OCI-LY1 (cell line): ENCODE measurements around the gene ABHD4.
"Not testable (repeated sequence)": the region's sequence is repeated elsewhere in the genome, so short reads cannot be mapped to it uniquely, and the experiment has no call there.

Experiments
- H2AFZ ChIP-seq: fragments of 200-600 bp; sonication (generic), shearing (Covaris generic); 2 replicates; pipeline ENCODE4 v1.6.0; 2014; ENCODE audit warnings: antibody characterized with exemption, mild to moderate bottlenecking, low read length
- H3F3A ChIP-seq: fragments of 200-600 bp; sonication (generic), shearing (Covaris generic); 2 replicates; pipeline ENCODE4 v1.6.0; 2014; ENCODE audit warnings: mild to moderate bottlenecking, antibody characterized with exemption, low read length, moderate library complexity; ENCODE audit not compliant: insufficient read depth
- H3K27ac ChIP-seq: fragments of 200-600 bp; sonication (generic); 2 replicates; pipeline ENCODE4 v1.5.1; 2014; ENCODE audit warnings: low read length, mixed run types, mild to moderate bottlenecking, low read depth; ENCODE audit not compliant: poor library complexity, severe bottlenecking
- H3K27me3 ChIP-seq: fragments of 200-600 bp; sonication (generic); 2 replicates; pipeline ENCODE4 v1.6.0; 2014; ENCODE audit warnings: antibody characterized with exemption, mild to moderate bottlenecking, low read length, moderate library complexity; ENCODE audit not compliant: insufficient read depth
- H3K36me3 ChIP-seq: fragments of 200-600 bp; sonication (generic); 2 replicates; pipeline ENCODE4 v1.6.1; 2014; ENCODE audit warnings: mild to moderate bottlenecking, antibody characterized with exemption, low read length, moderate library complexity, mixed read lengths; ENCODE audit not compliant: insufficient read depth
- H3K4me1 ChIP-seq: fragments of 200-600 bp; sonication (generic); 2 replicates; pipeline ENCODE4 v1.5.1; 2014; ENCODE audit warnings: mild to moderate bottlenecking, low read length, moderate library complexity; ENCODE audit not compliant: insufficient read depth, severe bottlenecking
- H3K4me2 ChIP-seq: fragments of 200-600 bp; sonication (generic), shearing (Covaris generic); 2 replicates; pipeline ENCODE4 v1.6.1; 2014; ENCODE audit warnings: low read length
- H3K4me3 ChIP-seq: fragments of 200-600 bp; sonication (generic); 2 replicates; pipeline ENCODE4 v1.5.1; 2014; ENCODE audit warnings: low read length, low read depth, mild to moderate bottlenecking, mixed read lengths; ENCODE audit not compliant: poor library complexity, severe bottlenecking
- H3K79me2 ChIP-seq: fragments of 200-600 bp; shearing (Covaris generic); 2 replicates; pipeline ENCODE4 v1.6.1; 2016; ENCODE audit warnings: mixed run types, low read length, mixed read lengths; ENCODE audit not compliant: insufficient read depth
- H3K9ac ChIP-seq: fragments of 200-600 bp; sonication (generic), shearing (Covaris generic); 2 replicates; pipeline ENCODE4 v1.6.1; 2014; ENCODE audit warnings: mild to moderate bottlenecking, low read length, mixed read lengths
- H3K9me2 ChIP-seq: fragments of 200-600 bp; sonication (generic), shearing (Covaris generic); 2 replicates; pipeline ENCODE4 v1.6.1; 2014; ENCODE audit warnings: low read depth, mild to moderate bottlenecking, low read length, mixed read lengths
- H3K9me3 ChIP-seq: fragments of 200-600 bp; shearing (Covaris generic); 2 replicates; pipeline ENCODE4 v1.6.1; 2014; ENCODE audit warnings: low read length, mixed read lengths
- H4K20me1 ChIP-seq: fragments of 200-600 bp; sonication (generic), shearing (Covaris generic); 2 replicates; pipeline ENCODE4 v1.6.0; 2016; ENCODE audit warnings: mild to moderate bottlenecking, low read length; ENCODE audit not compliant: insufficient read depth
- CTCF ChIP-seq: fragments of 200-600 bp; sonication (generic), shearing (Covaris generic); IDR thresholded peaks from 2 replicates; pipeline ENCODE4 v1.5.1; 2017; ENCODE audit warnings: mild to moderate bottlenecking, antibody characterized with exemption, low read length, moderate library complexity, mixed read lengths
- EZH2 ChIP-seq: fragments of 200-600 bp; sonication (generic), shearing (Covaris generic); IDR thresholded peaks from 2 replicates; pipeline ENCODE4 v1.8.0; 2017; ENCODE audit warnings: borderline replicate concordance, mixed run types, mild to moderate bottlenecking, antibody characterized with exemption, low read length, moderate library complexity, mixed read lengths

The ABHD4 gene

GRCh38 chr14:22630066-22630465, 32.0 kb downstream of the ABHD4 start:
- no peak overlapping the region for H3K4me2 ChIP-seq
- H3K27ac ChIP-seq, result no peak overlapping the region
- peaks cover 9% of the 10 kb centered on the region; the same call in 1 of the 2 replicates for H3K27me3 ChIP-seq
- H3K4me1 ChIP-seq, result no peaks in the 10 kb centered on the region
- H3F3A ChIP-seq, result no peaks in the 10 kb centered on the region
- no peak overlapping the region for H3K4me3 ChIP-seq
- no peaks in the 10 kb centered on the region for H4K20me1 ChIP-seq
- no peak overlapping the region for H2AFZ ChIP-seq
- no peaks in the 10 kb centered on the region for H3K36me3 ChIP-seq
- H3K79me2 ChIP-seq, result no peaks in the 10 kb centered on the region
- no peak overlapping the region for H3K9ac ChIP-seq
- no peaks in the 10 kb centered on the region for H3K9me3 ChIP-seq
- no peak for TF ChIP-seq EZH2
- no peak for TF ChIP-seq CTCF
- no peaks in the 10 kb centered on the region for H3K9me2 ChIP-seq

GRCh38 chr14:22630486-22630885, 32.4 kb downstream of the ABHD4 start:
- Histone ChIP-seq H3K9me2 (no peaks in the 10 kb centered on the region), H3K9ac (no peak overlapping the region), H3F3A (no peaks in the 10 kb centered on the region), H3K9me3 (no peaks in the 10 kb centered on the region), H3K27me3 (peaks cover 9% of the 10 kb centered on the region; the same call in 1 of the 2 replicates), H3K79me2 (no peaks in the 10 kb centered on the region), H3K4me1 (no peaks in the 10 kb centered on the region), H3K4me3 (no peak overlapping the region), H4K20me1 (no peaks in the 10 kb centered on the region), H2AFZ (no peak overlapping the region), H3K36me3 (no peaks in the 10 kb centered on the region), H3K4me2 (no peak overlapping the region), H3K27ac (no peak overlapping the region)
- TF ChIP-seq EZH2 (no peak), CTCF (no peak)

- Histone ChIP-seq H3K79me2 (no peaks in the 10 kb centered on the region), H3K9me2 (no peaks in the 10 kb centered on the region), H3K27ac (no peak overlapping the region), H3K9ac (no peak overlapping the region), H3K4me3 (no peak overlapping the region), H2AFZ (no peak overlapping the region), H3K4me1 (no peaks in the 10 kb centered on the region), H3K27me3 (peaks cover 9% of the 10 kb centered on the region; the same call in 1 of the 2 replicates), H3K9me3 (no peaks in the 10 kb centered on the region), H4K20me1 (no peaks in the 10 kb centered on the region), H3K36me3 (no peaks in the 10 kb centered on the region), H3F3A (no peaks in the 10 kb centered on the region), H3K4me2 (no peak overlapping the region)
- TF ChIP-seq EZH2 (no peak), CTCF (no peak)
Observed at GRCh38 chr14:22634233-22634900, 36.3 kb downstream of the ABHD4 start.

GRCh38 chr14:22635980-22636379, 37.9 kb downstream of the ABHD4 start:
- H3K36me3 ChIP-seq, H3K4me2 ChIP-seq, H3K27ac ChIP-seq, H3K27me3 ChIP-seq, H4K20me1 ChIP-seq, H3K9me2 ChIP-seq, H3F3A ChIP-seq, H3K79me2 ChIP-seq, H3K4me3 ChIP-seq, H3K4me1 ChIP-seq, H2AFZ ChIP-seq, H3K9ac ChIP-seq, H3K9me3 ChIP-seq: not testable (repeated sequence)
